Measurements from ENCODE around the gene FLNA.
"Not testable (repeated sequence)": the region's sequence is repeated elsewhere in the genome, so short reads cannot be mapped to it uniquely, and the experiment has no call there.

FLNA gene

GRCh38 chrX:154302998-154303397 is 71.4 kb downstream of the FLNA start:
- DNase-seq = not testable (repeated sequence)

DNA sequence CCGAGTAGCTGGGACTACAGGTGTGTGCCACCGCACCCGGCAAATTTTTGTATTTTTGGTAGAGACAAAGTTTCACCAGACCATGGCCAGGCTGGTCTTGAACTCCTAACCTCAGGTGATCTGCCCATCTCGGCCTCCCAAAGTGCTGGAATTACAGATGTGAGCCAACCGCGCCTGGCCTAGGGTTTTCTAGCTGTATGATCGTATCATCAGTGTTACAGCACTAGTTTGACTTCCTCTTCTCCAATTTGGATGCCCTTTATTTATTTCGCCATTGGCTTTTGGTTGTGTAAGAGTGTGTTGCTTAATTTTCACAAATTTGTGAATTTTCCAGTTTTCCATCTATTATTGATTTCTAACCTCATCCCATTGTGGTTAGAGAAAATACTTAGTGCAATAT is 73.6 kb downstream of the FLNA start:
- no peak for DNase-seq

All from fibroblast of skin of scalp (primary cell).